Measurements from ENCODE around the gene FLYWCH1.

Gene FLYWCH1

GRCh38 chr16:2871926-2872325 lies 39.8 kb upstream of the FLYWCH1 start:
- TF ChIP-seq CTCF (IDR thresholded peaks at IDR 0.05; ENCODE audit: insufficient read depth, low read length, missing control alignments) = no peak
- no peak for DNase-seq (ENCODE audit: low read depth, low spot score)
- ChIA-PET CTCF (interaction anchor here (0.9 to 22.9 kb wide), 7 partner anchors 11 to 119 kb away, joined by 3 to 396 read pairs (median 9); partner anchors contain the start of genes FLYWCH2 and SRRM2), POLR2A (no interaction called here)
- no peak overlapping the region for H3K4me3 ChIP-seq (ENCODE audit: low read depth, low read length)

- H3K4me3 ChIP-seq (ENCODE audit: low read depth, low read length) = no peak overlapping the region
- ChIA-PET CTCF (interaction anchor here (0.6 to 22.9 kb wide), 8 partner anchors 10 to 817 kb away, joined by 3 to 396 read pairs (median 4); no protein-coding TSS in a partner anchor), POLR2A (interaction anchor here (0.6 kb wide), 1 partner anchor 51 kb away, joined by 3 read pairs; no protein-coding TSS in a partner anchor)
- DNase-seq (ENCODE audit: low read depth, low spot score) = no peak
- TF ChIP-seq CTCF (IDR thresholded peaks at IDR 0.05; ENCODE audit: insufficient read depth, low read length, missing control alignments) = no peak
Observed at GRCh38 chr16:2874032-2874911, 37.5 kb upstream of the FLYWCH1 start.

GRCh38 chr16:2874912-2875362 lies 36.8 kb upstream of the FLYWCH1 start:
- ChIA-PET CTCF (interaction anchor here (0.6 to 22.9 kb wide), 8 partner anchors 10 to 816 kb away, joined by 3 to 396 read pairs (median 4); no protein-coding TSS in a partner anchor), POLR2A (interaction anchor here (0.6 kb wide), 1 partner anchor 50 kb away, joined by 3 read pairs; no protein-coding TSS in a partner anchor)
- peak; percentile 100 for TF ChIP-seq CTCF (IDR thresholded peaks at IDR 0.05; ENCODE audit: insufficient read depth, low read length, missing control alignments)
- no peak for DNase-seq (ENCODE audit: low read depth, low spot score)
- H3K4me3 ChIP-seq (ENCODE audit: low read depth, low read length) = no peak overlapping the region

GRCh38 chr16:2879854-2880508 lies 31.8 kb upstream of the FLYWCH1 start:
- POLR2A ChIA-PET = no interaction called here

GRCh38 chr16:2881783-2882649 lies 29.7 kb upstream of the FLYWCH1 start:
- TF ChIP-seq CTCF (IDR thresholded peaks at IDR 0.05; ENCODE audit: insufficient read depth, low read length, missing control alignments) = no peak
- H3K4me3 ChIP-seq (ENCODE audit: low read depth, low read length) = peak overlapping the region; percentile 83
- no peak for DNase-seq (ENCODE audit: low read depth, low spot score)
- ChIA-PET CTCF (interaction anchor here (1.0 to 22.9 kb wide), 6 partner anchors 9 to 39 kb away, joined by 3 to 396 read pairs (median 8); no protein-coding TSS in a partner anchor), POLR2A (interaction anchor here (1.0 to 2.3 kb wide), 4 partner anchors 14 to 38 kb away, joined by 5 to 14 read pairs (median 8); partner anchors contain the start of gene FLYWCH1)

More at GRCh38 chr16:2879854-2880508, 31.8 kb upstream of the FLYWCH1 start:
- TF ChIP-seq CTCF (IDR thresholded peaks at IDR 0.05; ENCODE audit: insufficient read depth, low read length, missing control alignments) = no peak
- CTCF ChIA-PET = interaction anchor here (1.5 to 22.9 kb wide), 4 partner anchors 11 to 41 kb away, joined by 3 to 396 read pairs (median 20); no protein-coding TSS in a partner anchor
- DNase-seq (ENCODE audit: low read depth, low spot score) = no peak
- H3K4me3 ChIP-seq (ENCODE audit: low read depth, low read length) = no peak overlapping the region
